ENCODE measurements around the gene C11orf58.
A peak's percentile ranks its signal among the peaks of the same experiment; 100 is the strongest.

C11orf58 gene

GRCh38 chr11:16785520-16786128 is 47.2 kb downstream of the C11orf58 start:
- DNase-seq (ENCODE audit: low spot score) = peak; percentile 92

DNA sequence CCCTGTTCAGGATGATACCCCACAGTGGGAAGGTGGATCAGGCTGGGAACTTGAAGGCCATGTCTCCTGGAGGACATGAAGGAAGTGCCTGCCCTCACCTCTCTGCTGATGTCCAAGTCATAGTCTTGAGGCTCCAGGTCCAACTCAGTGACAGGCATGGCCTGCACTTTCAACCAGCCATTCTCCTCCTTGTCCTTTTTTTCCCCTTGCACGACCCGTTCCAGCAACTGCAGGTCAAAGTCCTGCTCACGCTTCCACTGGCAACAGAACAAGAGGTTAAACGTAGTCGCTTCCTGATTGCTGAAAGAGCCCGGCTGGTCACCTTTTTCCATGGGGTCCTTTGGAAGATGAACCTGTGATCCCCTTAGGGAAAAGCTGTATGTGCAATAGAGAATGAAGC is 47.7 kb downstream of the C11orf58 start:
- DNase-seq (ENCODE audit: low spot score) = no peak

- DNase-seq (ENCODE audit: low spot score) = no peak
Measured at GRCh38 chr11:16787035-16787742, 48.7 kb downstream of the C11orf58 start.

GRCh38 chr11:16788141-16789062 is 50.0 kb downstream of the C11orf58 start:
- DNase-seq (ENCODE audit: low spot score) = peak; percentile 80

GRCh38 chr11:16789063-16789420 is 50.6 kb downstream of the C11orf58 start:
- no peak for DNase-seq (ENCODE audit: low spot score)

DNA sequence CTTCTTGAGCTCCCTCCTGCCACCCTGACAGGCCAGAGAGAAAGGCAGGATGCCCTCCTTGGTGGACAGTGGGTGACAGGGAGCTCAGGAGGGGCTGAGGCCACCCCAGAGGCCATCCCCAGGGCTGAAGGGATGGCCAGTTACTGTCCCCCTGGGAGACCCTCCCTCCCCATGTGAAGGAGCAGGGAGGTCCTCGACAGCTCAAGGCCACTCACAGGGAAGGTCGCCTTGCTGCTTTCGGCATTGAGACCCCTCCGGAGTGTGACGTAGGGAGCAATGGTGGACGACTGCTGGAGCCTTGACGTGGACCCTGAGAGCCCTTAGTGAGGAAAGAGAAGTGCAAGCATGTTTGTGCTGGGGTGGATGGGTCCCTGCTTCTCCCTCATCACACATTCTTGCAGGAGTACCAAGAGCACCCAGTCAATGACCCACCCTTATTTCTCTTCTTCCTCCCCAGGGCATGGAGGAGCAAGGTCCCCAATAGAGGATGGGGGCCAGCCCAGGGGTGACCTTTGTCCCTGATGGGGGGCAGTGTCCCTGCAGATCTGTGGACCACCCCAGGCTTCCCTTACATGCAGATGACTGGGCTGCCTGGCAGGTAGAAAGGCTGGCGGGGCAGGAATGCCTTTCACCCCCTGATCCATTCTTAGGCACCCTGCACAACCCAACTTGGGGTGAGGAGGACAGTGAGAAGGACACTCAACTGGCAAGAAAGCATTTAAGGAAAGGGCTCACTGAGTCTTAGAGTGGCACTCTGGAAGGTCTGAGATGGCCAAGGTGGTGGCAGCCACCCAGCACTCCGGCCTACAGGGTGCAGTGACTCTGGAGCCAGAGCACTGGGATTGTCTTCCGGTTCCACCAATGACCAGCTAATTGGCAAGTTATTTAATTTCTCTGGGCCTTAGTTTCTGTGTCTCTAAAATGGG is 51.4 kb downstream of the C11orf58 start:
- DNase-seq (ENCODE audit: low spot score) = no peak

DNA sequence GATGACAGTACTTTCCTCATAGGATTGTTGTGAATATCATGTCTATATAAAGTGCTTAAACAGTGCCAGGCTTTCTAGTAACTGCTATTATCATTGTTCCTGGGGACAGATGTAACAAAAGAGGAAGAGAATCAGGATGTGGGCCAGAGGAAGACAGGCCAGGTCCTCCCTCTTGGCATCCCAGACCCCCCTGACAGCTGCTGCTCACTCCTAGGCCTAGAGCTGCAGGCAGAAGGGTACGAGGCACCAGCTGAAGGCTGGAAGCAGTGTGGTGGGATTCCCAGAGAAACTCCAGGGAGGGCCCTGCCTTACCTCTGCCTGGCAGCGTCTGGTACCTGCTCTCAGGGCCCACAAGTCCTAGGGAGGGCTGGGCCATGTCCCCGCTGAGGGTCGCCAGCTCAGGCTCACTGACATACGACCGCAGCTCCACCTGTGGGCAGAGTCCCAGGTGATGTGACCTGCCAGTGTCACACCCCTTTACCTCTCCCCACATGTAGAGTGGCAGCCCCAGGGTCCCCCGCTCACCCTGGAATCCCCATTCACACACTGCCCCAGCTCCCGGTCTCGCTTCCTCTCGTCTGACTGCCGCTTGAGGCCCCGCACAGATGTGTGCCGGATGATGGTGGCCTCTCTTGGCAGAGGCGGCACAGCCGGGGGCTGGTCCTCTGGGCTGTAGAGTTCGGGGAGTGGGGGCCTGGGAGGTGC is 52.2 kb downstream of the C11orf58 start:
- no peak for DNase-seq (ENCODE audit: low spot score)

- DNase-seq (ENCODE audit: low spot score) = peak; percentile 93
Measured at GRCh38 chr11:16791191-16791961, 52.9 kb downstream of the C11orf58 start.

GRCh38 chr11:16792426-16792825 is 54.0 kb downstream of the C11orf58 start:
- DNase-seq (ENCODE audit: low spot score) = no peak

- DNase-seq (ENCODE audit: low spot score) = no peak
Measured at GRCh38 chr11:16793009-16793408, 54.6 kb downstream of the C11orf58 start.

DNA sequence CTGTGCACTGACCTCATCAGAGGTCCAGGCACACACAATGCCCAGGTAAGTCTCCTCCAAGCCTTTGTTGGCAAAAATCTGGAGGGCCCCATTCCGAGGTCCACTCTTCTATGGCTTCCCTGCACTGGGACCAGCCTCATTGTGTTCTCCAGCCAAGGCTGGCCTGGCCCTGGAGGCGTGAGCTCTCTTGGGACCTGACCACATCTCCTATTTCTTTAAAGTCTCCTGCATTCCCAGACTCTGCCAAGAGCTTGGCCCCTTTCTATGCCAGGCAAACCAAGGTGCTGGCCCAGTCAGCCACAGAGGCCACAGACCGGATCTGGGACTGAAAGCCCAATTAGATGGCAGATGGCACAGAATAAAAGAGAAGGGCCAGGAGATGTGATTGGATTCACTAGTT is 55.1 kb downstream of the C11orf58 start:
- DNase-seq (ENCODE audit: low spot score) = no peak

GRCh38 chr11:16794047-16794818 is 55.8 kb downstream of the C11orf58 start:
- no peak for DNase-seq (ENCODE audit: low spot score)

GRCh38 chr11:16795146-16795545 is 56.7 kb downstream of the C11orf58 start:
- no peak for DNase-seq (ENCODE audit: low spot score)

DNA sequence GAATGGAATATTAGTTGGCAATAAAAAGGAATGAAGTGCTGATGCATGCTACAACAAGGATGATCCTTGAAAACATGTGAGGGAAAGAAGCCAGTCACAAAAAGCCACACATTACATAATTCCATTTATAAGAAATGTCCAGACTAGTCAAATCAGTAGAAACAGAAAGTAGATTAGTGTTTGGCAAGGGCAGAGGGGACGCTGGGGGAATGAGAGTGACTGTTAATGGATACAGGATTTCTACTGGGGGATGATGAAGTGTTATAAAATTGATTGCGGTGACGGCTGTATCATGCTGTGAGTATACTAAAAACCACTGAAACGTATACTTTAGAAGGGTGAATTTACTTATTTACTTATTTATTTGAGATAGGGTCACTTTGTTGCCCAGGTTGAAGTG is 57.9 kb downstream of the C11orf58 start:
- no peak for DNase-seq (ENCODE audit: low spot score)

- no peak for DNase-seq (ENCODE audit: low spot score)
Measured at GRCh38 chr11:16797776-16798175, 59.3 kb downstream of the C11orf58 start.

DNA sequence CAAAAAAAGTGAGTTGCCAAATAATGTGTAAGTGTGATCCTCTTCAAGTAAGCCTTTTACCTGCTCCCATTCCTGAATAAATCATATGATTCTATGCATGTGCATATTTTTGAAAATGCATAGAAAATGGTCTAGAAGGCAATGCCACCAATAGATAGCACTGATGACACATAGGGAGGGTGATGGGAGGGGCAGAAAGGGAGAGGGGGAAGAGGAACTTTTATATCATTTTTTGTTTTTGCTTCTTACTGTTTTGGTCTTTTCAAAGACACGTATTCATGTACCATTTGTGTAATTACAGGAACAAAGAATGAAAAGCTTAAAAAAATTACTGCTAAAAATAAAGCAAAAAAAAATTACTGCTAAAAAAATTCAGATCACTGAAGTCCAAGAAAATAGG is 60.8 kb downstream of the C11orf58 start:
- DNase-seq (ENCODE audit: low spot score) = no peak

- no peak for DNase-seq (ENCODE audit: low spot score)
Measured at GRCh38 chr11:16799890-16800289, 61.4 kb downstream of the C11orf58 start.

- no peak for DNase-seq (ENCODE audit: low spot score)
Measured at GRCh38 chr11:16800382-16800781, 61.9 kb downstream of the C11orf58 start.

DNA sequence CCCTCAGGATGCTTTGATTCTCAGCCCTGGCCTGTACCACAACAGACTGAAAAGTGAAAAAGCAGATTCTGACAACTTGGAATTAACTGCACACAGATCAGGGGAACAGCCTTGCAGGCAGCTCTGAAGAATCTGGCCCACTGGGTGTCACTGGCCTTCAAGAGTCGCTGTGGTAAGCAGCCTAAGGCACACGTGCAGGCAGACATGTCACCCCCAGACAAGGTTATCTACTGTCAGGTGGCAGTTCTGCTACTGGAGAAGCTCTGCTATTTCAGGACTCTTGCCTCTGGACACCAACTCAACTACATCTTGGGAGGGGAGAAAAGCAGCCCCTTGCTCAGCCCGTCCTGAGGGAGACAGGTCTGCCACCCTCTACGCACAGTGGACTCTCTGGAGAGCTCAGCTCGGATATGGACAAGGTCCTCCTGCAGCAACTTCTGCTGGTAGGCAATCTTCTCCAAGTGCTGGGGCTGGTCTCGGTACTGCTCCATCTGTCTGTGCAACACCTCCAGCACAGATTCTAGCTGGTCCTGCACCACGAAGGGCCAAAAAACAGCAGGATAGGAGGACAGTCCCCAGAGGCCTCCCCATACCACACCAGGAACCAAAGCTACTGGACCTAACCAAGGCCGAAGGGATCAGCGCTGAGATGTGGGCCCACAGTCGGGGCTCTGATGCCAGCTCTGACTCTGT is 63.0 kb downstream of the C11orf58 start:
- DNase-seq (ENCODE audit: low spot score) = no peak
